ENCODE data around the gene PGLYRP3.

PGLYRP3 gene

DNA sequence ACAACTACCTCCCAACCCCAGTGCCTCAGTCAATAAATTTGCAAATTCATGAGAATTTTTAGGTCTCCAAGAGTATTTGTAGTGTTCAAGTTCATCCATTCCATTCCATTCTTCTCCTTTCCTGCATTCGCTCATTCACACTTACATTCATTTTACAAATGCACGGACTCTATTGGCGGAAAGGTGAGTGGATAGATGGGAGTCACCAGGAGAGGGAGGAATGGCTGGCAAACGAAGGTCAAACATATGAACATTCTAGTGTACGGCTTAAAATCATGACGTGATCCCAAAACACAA lies 50.7 kb downstream of the PGLYRP3 start:
- DNase-seq (ENCODE audit: insufficient read length, low spot score) (no peak), FAIRE-seq (no peak)
- TF ChIP-seq, protein P1, sequence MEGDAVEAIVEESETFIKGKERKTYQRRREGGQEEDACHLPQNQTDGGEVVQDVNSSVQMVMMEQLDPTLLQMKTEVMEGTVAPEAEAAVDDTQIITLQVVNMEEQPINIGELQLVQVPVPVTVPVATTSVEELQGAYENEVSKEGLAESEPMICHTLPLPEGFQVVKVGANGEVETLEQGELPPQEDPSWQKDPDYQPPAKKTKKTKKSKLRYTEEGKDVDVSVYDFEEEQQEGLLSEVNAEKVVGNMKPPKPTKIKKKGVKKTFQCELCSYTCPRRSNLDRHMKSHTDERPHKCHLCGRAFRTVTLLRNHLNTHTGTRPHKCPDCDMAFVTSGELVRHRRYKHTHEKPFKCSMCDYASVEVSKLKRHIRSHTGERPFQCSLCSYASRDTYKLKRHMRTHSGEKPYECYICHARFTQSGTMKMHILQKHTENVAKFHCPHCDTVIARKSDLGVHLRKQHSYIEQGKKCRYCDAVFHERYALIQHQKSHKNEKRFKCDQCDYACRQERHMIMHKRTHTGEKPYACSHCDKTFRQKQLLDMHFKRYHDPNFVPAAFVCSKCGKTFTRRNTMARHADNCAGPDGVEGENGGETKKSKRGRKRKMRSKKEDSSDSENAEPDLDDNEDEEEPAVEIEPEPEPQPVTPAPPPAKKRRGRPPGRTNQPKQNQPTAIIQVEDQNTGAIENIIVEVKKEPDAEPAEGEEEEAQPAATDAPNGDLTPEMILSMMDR (IDR thresholded peaks at IDR 0.05; ENCODE audit: insufficient read depth, missing control alignments): no peak

DNA sequence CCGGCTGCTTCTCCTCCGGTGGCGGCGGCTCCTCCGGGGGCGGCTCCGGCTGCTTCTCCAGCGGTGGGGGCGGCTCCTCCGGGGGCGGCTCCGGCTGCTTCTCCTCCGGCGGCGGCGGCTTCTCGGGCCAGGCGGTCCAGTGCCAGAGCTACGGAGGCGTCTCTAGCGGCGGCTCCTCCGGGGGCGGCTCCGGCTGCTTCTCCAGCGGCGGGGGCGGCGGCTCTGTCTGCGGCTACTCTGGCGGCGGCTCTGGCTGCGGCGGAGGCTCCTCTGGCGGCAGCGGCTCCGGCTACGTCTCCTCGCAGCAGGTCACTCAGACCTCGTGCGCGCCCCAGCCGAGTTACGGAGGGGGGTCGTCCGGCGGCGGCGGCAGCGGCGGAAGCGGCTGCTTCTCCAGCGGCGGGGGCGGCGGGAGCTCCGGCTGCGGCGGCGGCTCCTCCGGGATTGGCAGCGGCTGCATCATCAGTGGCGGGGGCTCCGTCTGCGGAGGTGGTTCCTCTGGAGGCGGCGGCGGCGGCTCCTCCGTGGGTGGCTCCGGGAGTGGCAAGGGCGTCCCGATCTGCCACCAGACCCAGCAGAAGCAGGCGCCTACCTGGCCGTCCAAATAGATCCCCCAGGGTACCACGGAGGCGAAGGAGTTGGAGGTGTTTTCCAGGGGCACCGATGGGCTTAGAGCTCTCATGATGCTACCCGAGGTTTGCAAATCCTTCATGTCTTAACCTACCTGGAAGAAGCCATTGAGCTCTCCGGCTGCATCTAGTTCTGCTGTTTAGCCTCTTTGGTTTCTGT lies 51.3 kb downstream of the PGLYRP3 start:
- DNase-seq (ENCODE audit: insufficient read length, low spot score) (no peak), FAIRE-seq (no peak)
- TF ChIP-seq, protein P1 (IDR thresholded peaks at IDR 0.05; ENCODE audit: insufficient read depth, missing control alignments): no peak

DNA sequence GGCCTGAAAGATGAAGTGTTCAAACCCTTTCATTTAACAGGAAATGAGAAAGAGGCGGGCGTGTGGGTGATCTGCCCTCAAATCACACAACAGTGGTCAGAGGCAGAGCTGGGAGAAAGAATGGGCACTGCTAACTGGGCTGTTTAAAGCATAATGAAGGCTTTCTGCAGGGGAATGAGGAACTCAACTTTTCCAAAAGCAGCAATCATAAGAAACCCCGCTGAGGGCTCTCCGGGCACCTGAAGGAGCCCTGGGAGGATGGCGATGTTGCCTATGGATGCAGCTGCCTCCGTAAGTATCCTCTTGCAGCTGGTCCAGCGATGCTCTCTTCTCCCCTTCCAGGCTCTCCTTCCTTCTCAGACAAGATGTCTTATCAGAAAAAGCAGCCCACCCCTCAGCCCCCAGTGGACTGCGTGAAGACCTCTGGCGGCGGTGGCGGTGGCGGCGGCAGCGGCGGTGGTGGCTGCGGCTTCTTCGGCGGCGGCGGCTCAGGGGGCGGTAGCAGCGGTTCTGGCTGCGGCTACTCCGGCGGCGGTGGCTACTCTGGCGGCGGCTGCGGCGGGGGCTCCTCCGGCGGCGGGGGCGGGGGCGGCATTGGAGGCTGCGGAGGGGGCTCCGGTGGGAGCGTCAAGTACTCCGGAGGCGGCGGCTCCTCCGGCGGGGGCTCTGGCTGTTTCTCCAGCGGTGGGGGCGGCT lies 52.0 kb downstream of the PGLYRP3 start:
- TF ChIP-seq, protein P1 (IDR thresholded peaks at IDR 0.05; ENCODE audit: insufficient read depth, missing control alignments): no peak
- DNase-seq (ENCODE audit: insufficient read length, low spot score) (no peak), FAIRE-seq (no peak)

DNA sequence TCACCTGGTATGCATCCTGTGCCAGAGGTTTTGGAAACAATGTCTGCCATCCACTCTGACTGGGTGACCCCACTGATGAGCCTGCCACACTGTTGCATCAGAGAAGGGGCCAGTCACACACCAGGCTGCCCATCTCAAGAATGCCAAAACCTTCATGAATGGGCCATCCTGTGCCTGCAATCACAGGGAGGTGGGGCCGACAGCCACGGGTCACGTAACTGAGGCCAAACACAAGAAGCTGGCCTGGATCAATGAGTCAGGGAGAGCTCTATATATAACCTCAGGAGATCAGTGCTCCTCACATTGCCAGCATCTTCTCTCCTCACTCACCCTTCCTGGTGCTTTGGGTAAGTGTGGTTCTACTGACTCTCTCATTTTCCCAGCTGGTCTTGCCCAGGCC lies 53.4 kb downstream of the PGLYRP3 start, which contains the start of gene LORICRIN:
Gene LORICRIN (plus strand): TSS at position 301 of the 400 bp plus-strand sequence. CDS start 1,263 bp downstream, outside the sequence.
- DNase-seq (ENCODE audit: insufficient read length, low spot score): no peak
- TF ChIP-seq, protein P1 (IDR thresholded peaks at IDR 0.05; ENCODE audit: insufficient read depth, missing control alignments): no peak
- FAIRE-seq: no peak

DNA sequence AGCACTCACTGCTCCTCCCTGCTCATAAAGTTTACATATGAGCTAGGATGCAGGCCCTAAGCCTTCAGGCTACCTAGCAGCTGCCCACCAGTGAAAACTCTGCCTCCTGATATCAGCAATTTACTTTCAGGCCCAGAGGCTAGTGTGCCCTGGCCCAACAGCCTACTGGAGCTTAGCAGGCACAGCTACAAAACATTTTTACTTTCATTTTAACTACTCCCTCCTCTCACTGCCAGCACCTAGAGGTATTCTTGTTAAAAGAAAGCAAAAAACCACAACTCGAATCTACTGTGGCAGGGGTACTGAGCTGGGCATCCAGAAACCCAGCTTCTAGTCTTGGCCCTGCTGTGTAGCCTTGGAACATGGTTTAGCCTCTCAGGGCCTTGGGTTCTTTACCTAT lies 59.1 kb downstream of the PGLYRP3 start:
- FAIRE-seq (no peak), DNase-seq (ENCODE audit: insufficient read length, low spot score) (no peak)
- TF ChIP-seq, protein P1 (IDR thresholded peaks at IDR 0.05; ENCODE audit: insufficient read depth, missing control alignments): no peak

DNA sequence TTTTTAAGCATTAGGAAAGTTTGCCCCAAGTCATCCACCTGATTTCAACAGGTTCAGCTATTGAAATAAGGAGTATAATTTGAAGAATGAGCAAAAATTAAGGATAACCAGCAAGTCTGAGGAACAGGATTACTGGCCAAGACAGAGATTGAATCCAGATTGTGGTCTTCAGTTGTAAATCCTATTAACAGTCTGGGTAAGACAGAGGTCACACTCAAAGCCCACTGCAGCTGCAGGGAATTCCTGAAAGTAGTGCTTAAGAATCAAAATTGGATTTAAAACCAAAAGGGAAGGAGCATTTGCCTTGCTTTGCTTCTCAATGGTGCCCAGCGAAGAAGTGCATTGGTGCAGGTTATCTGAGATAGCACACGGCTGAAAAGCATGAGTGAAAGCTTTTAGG lies 59.7 kb downstream of the PGLYRP3 start:
- FAIRE-seq (no peak), DNase-seq (ENCODE audit: insufficient read length, low spot score) (no peak)
- TF ChIP-seq, protein P1 (IDR thresholded peaks at IDR 0.05; ENCODE audit: insufficient read depth, missing control alignments): no peak

DNA sequence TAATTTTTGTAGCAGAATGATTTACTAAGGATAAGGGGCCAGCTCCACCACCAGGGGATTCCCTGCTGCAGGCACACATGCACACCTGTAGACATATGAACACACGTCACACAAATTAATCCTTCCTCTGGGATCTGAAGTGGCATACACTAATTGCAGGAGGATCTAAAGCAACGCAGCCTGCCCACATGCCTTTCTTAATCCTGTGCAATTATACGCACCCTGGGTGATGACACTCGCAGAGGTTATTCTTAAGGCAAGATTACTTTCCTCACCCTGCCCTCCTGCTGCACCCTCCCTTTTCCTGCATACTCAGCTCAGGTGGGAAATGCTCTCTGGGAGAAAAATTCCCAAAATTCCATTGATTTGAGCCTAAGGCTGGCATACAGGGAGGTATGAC lies 60.8 kb downstream of the PGLYRP3 start:
- FAIRE-seq (no peak), DNase-seq (ENCODE audit: insufficient read length, low spot score) (no peak)
- TF ChIP-seq, protein P1 (IDR thresholded peaks at IDR 0.05; ENCODE audit: insufficient read depth, missing control alignments): no peak
